WTC11 (cell line): ENCODE results near the gene ARVCF.
"Not testable (repeated sequence)": the region's sequence is repeated elsewhere in the genome, so short reads cannot be mapped to it uniquely, and the experiment has no call there.

Source experiments
- ATF3 ChIP-seq: sonication (generic); formaldehyde crosslinking; conservative IDR thresholded peaks from 2 replicates; pipeline ENCODE4 v1.8.1; 2022; ENCODE audit warnings: mild to moderate bottlenecking, missing genetic modification reagents
- CBFB ChIP-seq: sonication (generic); formaldehyde crosslinking; IDR thresholded peaks from 2 replicates; pipeline ENCODE4 v1.8.1; 2022; ENCODE audit warnings: mild to moderate bottlenecking, low read depth, missing genetic modification reagents
- CREB1 ChIP-seq: sonication (generic); formaldehyde crosslinking; IDR thresholded peaks from 2 replicates; pipeline ENCODE4 v1.8.0; 2023; ENCODE audit warnings: mild to moderate bottlenecking, missing genetic modification reagents
- CTCF ChIP-seq: fragments of 200-600 bp; IDR thresholded peaks from 2 replicates; pipeline ENCODE4 v1.8.0; 2022; ENCODE audit warnings: antibody characterized with exemption
- STAT6 ChIP-seq: sonication (generic); formaldehyde crosslinking; conservative IDR thresholded peaks from 2 replicates; pipeline ENCODE4 v1.8.1; 2023; ENCODE audit warnings: mild to moderate bottlenecking, low read depth, missing genetic modification reagents, moderate library complexity
- USF1 ChIP-seq: sonication (generic); formaldehyde crosslinking; IDR thresholded peaks from 2 replicates; pipeline ENCODE4 v1.8.0; 2022; ENCODE audit warnings: mild to moderate bottlenecking, missing genetic modification reagents
- USF2 ChIP-seq: sonication (generic); formaldehyde crosslinking; IDR thresholded peaks from 2 replicates; pipeline ENCODE4 v1.8.1; 2023; ENCODE audit warnings: mild to moderate bottlenecking, missing genetic modification reagents, moderate library complexity

GRCh38 chr22:19926028-19926427, 90.6 kb downstream of the ARVCF start:
- TF ChIP-seq USF2 (CRISPR knock-in tag); CREB1 (CRISPR knock-in tag); USF1 (CRISPR knock-in tag); ATF3 (CRISPR knock-in tag); CTCF; CBFB (CRISPR knock-in tag); STAT6: not testable (repeated sequence)
